Measurements from ENCODE around the gene CCDC88C.

The CCDC88C gene

GRCh38 chr14:91328313-91329050 is 89.1 kb downstream of the CCDC88C start:
- DNase-seq, result no peak
- no peak overlapping the region for H2AFZ ChIP-seq (ENCODE audit: insufficient read depth, low read length, poor library complexity)
- H3K27me3 ChIP-seq (ENCODE audit: insufficient read depth, low read length), result no peaks in the 10 kb centered on the region

GRCh38 chr14:91327661-91328312 is 89.8 kb downstream of the CCDC88C start:
- no peaks in the 10 kb centered on the region for H3K9me3 ChIP-seq (ENCODE audit: insufficient read depth, low read depth, low read length)
- H3K14ac ChIP-seq (ENCODE audit: low read length), result no peak overlapping the region
- H3K9ac ChIP-seq (ENCODE audit: low read length), result no peak overlapping the region
- H3K18ac ChIP-seq (ENCODE audit: low read length), result no peak overlapping the region
- H3K36me3 ChIP-seq (ENCODE audit: control insufficient read depth in 1 of 2, insufficient read depth in 2 of 2, low read length in 2 of 2), result no peaks in the 10 kb centered on the region
- H3K4me1 ChIP-seq (ENCODE audit: control insufficient read depth in 1 of 2, insufficient read depth in 2 of 2, low read length in 2 of 2), result peaks cover 3 to 6% of the 10 kb centered on the region in 2 experiments
- H4K8ac ChIP-seq (ENCODE audit: low read depth, low read length), result no peak overlapping the region
- no peaks in the 10 kb centered on the region for H3K79me2 ChIP-seq (ENCODE audit: control insufficient read depth, insufficient read depth, low read length, poor library complexity)
- no peak overlapping the region for H2BK5ac ChIP-seq (ENCODE audit: low read depth, low read length, poor library complexity)
- no peak overlapping the region for H3K4ac ChIP-seq (ENCODE audit: low read depth, low read length)
- H2AFZ ChIP-seq (ENCODE audit: insufficient read depth, low read length, poor library complexity), result no peak overlapping the region
- no peaks in the 10 kb centered on the region for H3K79me1 ChIP-seq (ENCODE audit: low read length)
- WGBS (ENCODE audit: extremely low coverage, insufficient coverage, insufficient read length), result no CpG with 5 or more reads among the region's 10 CpGs
- H3K4me3 ChIP-seq (ENCODE audit: low read depth, low read length), result no peak overlapping the region
- no peak overlapping the region for H4K91ac ChIP-seq (ENCODE audit: low read depth, low read length)
- H4K12ac ChIP-seq (ENCODE audit: low read depth, low read length), result no peak overlapping the region
- no peak overlapping the region for H3K27ac ChIP-seq (ENCODE audit: low read depth, low read length)
- H3K23ac ChIP-seq (ENCODE audit: low read length), result no peak overlapping the region
- H2BK12ac ChIP-seq (ENCODE audit: low read length), result no peak overlapping the region
- no peak overlapping the region for H3K4me2 ChIP-seq (ENCODE audit: low read length)
- no peak overlapping the region for H2AK5ac ChIP-seq (ENCODE audit: low read length)
- no peak for DNase-seq
- no peak overlapping the region for H2BK120ac ChIP-seq (ENCODE audit: insufficient read depth, low read length, poor library complexity)
- no peaks in the 10 kb centered on the region for H3K27me3 ChIP-seq (ENCODE audit: insufficient read depth, low read length)

More at GRCh38 chr14:91328313-91329050, 89.1 kb downstream of the CCDC88C start:
- Histone ChIP-seq H3K4ac (ENCODE audit: low read depth, low read length) (no peak overlapping the region), H3K14ac (ENCODE audit: low read length) (no peak overlapping the region), H3K36me3 (ENCODE audit: control insufficient read depth in 1 of 2, insufficient read depth in 2 of 2, low read length in 2 of 2) (no peaks in the 10 kb centered on the region), H3K4me2 (ENCODE audit: low read length) (no peak overlapping the region), H3K4me3 (ENCODE audit: low read depth, low read length) (no peak overlapping the region), H3K79me1 (ENCODE audit: low read length) (no peaks in the 10 kb centered on the region), H4K8ac (ENCODE audit: low read depth, low read length) (no peak overlapping the region), H2AK5ac (ENCODE audit: low read length) (no peak overlapping the region), H2BK5ac (ENCODE audit: low read depth, low read length, poor library complexity) (no peak overlapping the region), H3K9me3 (ENCODE audit: insufficient read depth, low read depth, low read length) (no peaks in the 10 kb centered on the region), H4K91ac (ENCODE audit: low read depth, low read length) (no peak overlapping the region), H3K4me1 (ENCODE audit: control insufficient read depth in 1 of 2, insufficient read depth in 2 of 2, low read length in 2 of 2) (peaks cover 3 to 6% of the 10 kb centered on the region in 2 experiments), H3K9ac (ENCODE audit: low read length) (no peak overlapping the region), H3K23ac (ENCODE audit: low read length) (no peak overlapping the region), H3K18ac (ENCODE audit: low read length) (no peak overlapping the region), H2BK120ac (ENCODE audit: insufficient read depth, low read length, poor library complexity) (no peak overlapping the region), H3K27ac (ENCODE audit: low read depth, low read length) (no peak overlapping the region), H4K12ac (ENCODE audit: low read depth, low read length) (no peak overlapping the region), H2BK12ac (ENCODE audit: low read length) (no peak overlapping the region), H3K79me2 (ENCODE audit: control insufficient read depth, insufficient read depth, low read length, poor library complexity) (no peaks in the 10 kb centered on the region)
- no CpG with 5 or more reads among the region's 27 CpGs for WGBS (ENCODE audit: extremely low coverage, insufficient coverage, insufficient read length)

- Histone ChIP-seq H3K14ac (ENCODE audit: low read length) (no peak overlapping the region), H4K91ac (ENCODE audit: low read depth, low read length) (no peak overlapping the region), H3K4me2 (ENCODE audit: low read length) (no peak overlapping the region), H3K4me3 (ENCODE audit: low read depth, low read length) (no peak overlapping the region), H3K27me3 (ENCODE audit: insufficient read depth, low read length) (no peaks in the 10 kb centered on the region), H2AFZ (ENCODE audit: insufficient read depth, low read length, poor library complexity) (no peak overlapping the region), H3K9me3 (ENCODE audit: insufficient read depth, low read depth, low read length) (no peaks in the 10 kb centered on the region), H3K18ac (ENCODE audit: low read length) (no peak overlapping the region), H2BK5ac (ENCODE audit: low read depth, low read length, poor library complexity) (no peak overlapping the region), H4K12ac (ENCODE audit: low read depth, low read length) (no peak overlapping the region), H3K9ac (ENCODE audit: low read length) (no peak overlapping the region), H3K79me2 (ENCODE audit: control insufficient read depth, insufficient read depth, low read length, poor library complexity) (no peaks in the 10 kb centered on the region), H3K79me1 (ENCODE audit: low read length) (no peaks in the 10 kb centered on the region), H3K27ac (ENCODE audit: low read depth, low read length) (no peak overlapping the region), H2BK12ac (ENCODE audit: low read length) (no peak overlapping the region), H3K4ac (ENCODE audit: low read depth, low read length) (no peak overlapping the region), H4K8ac (ENCODE audit: low read depth, low read length) (no peak overlapping the region), H3K36me3 (ENCODE audit: control insufficient read depth in 1 of 2, insufficient read depth in 2 of 2, low read length in 2 of 2) (no peaks in the 10 kb centered on the region), H2AK5ac (ENCODE audit: low read length) (no peak overlapping the region), H3K4me1 (ENCODE audit: control insufficient read depth in 1 of 2, insufficient read depth in 2 of 2, low read length in 2 of 2) (peaks cover 3 to 6% of the 10 kb centered on the region in 2 experiments), H2BK120ac (ENCODE audit: insufficient read depth, low read length, poor library complexity) (no peak overlapping the region), H3K23ac (ENCODE audit: low read length) (no peak overlapping the region)
- no peak for DNase-seq
- WGBS (ENCODE audit: extremely low coverage, insufficient coverage, insufficient read length), result no CpG with 5 or more reads among the region's 7 CpGs
Observed at GRCh38 chr14:91327250-91327595, 90.4 kb downstream of the CCDC88C start.

- H4K91ac ChIP-seq (ENCODE audit: low read depth, low read length), result no peak overlapping the region
Observed at GRCh38 chr14:91326514-91327249, 90.9 kb downstream of the CCDC88C start.

More at GRCh38 chr14:91326514-91327249, 90.9 kb downstream of the CCDC88C start:
- Histone ChIP-seq H4K12ac (ENCODE audit: low read depth, low read length) (no peak overlapping the region), H3K9me3 (ENCODE audit: insufficient read depth, low read depth, low read length) (no peaks in the 10 kb centered on the region), H3K14ac (ENCODE audit: low read length) (no peak overlapping the region), H3K4ac (ENCODE audit: low read depth, low read length) (no peak overlapping the region), H2BK120ac (ENCODE audit: insufficient read depth, low read length, poor library complexity) (no peak overlapping the region), H2AK5ac (ENCODE audit: low read length) (no peak overlapping the region), H3K79me2 (ENCODE audit: control insufficient read depth, insufficient read depth, low read length, poor library complexity) (no peaks in the 10 kb centered on the region), H3K4me3 (ENCODE audit: low read depth, low read length) (no peak overlapping the region), H2BK5ac (ENCODE audit: low read depth, low read length, poor library complexity) (no peak overlapping the region), H2AFZ (ENCODE audit: insufficient read depth, low read length, poor library complexity) (no peak overlapping the region), H3K36me3 (ENCODE audit: control insufficient read depth in 1 of 2, insufficient read depth in 2 of 2, low read length in 2 of 2) (no peaks in the 10 kb centered on the region), H3K27ac (ENCODE audit: low read depth, low read length) (no peak overlapping the region), H3K4me1 (ENCODE audit: control insufficient read depth in 1 of 2, insufficient read depth in 2 of 2, low read length in 2 of 2) (peaks cover 3 to 6% of the 10 kb centered on the region in 2 experiments), H3K79me1 (ENCODE audit: low read length) (no peaks in the 10 kb centered on the region), H3K27me3 (ENCODE audit: insufficient read depth, low read length) (no peaks in the 10 kb centered on the region), H3K23ac (ENCODE audit: low read length) (no peak overlapping the region), H3K4me2 (ENCODE audit: low read length) (no peak overlapping the region), H4K8ac (ENCODE audit: low read depth, low read length) (no peak overlapping the region), H3K18ac (ENCODE audit: low read length) (no peak overlapping the region), H3K9ac (ENCODE audit: low read length) (no peak overlapping the region), H2BK12ac (ENCODE audit: low read length) (no peak overlapping the region)
- WGBS (ENCODE audit: extremely low coverage, insufficient coverage, insufficient read length), result no CpG with 5 or more reads among the region's 14 CpGs
- no peak for DNase-seq

Data from trophoblast cell (in vitro differentiated cells and primary cell).